Spleen (tissue), 11 donors: ENCODE measurements around the gene CPO. TPM values are rescaled to one million over a fixed set of nuclear protein-coding genes. Genes with fewer than 3 reads are reported as not detected.

Experiments used
- DNase-seq: peaks from one replicate; pipeline ENCODE4 v3.0.0-alpha.2; 2020
- H3K27ac ChIP-seq, 8 donors: fragments of 200-600 bp; sonication (generic) in 7 of 8; 1 replicate in 4 of 8; 2 replicates in 4 of 8; pipeline versions ENCODE4 v1.5.0 to v1.8.0; 2016 to 2021; ENCODE audit warnings: inconsistent platforms in 4 of 8, mild to moderate bottlenecking in 4 of 8, moderate library complexity in 1 of 8
- H3K27me3 ChIP-seq, 7 donors: fragments of 200-600 bp; sonication (generic) in 6 of 7; replicated peaks in 1 of 7; 1 replicate in 4 of 7; 2 replicates in 3 of 7; pipeline versions ENCODE4 v1.5.0 to v1.8.0; 2016 to 2021; ENCODE audit warnings: inconsistent platforms in 3 of 7, mild to moderate bottlenecking in 1 of 7
- H3K36me3 ChIP-seq, 6 donors: fragments of 200-600 bp; sonication (generic) in 5 of 6; 1 replicate in 4 of 6; 2 replicates in 2 of 6; pipeline versions ENCODE4 v1.5.0 to v1.8.0; 2016 to 2021; ENCODE audit warnings: inconsistent platforms in 2 of 6
- H3K4me1 ChIP-seq, 6 donors: fragments of 200-600 bp; sonication (generic) in 5 of 6; 1 replicate in 3 of 6; 2 replicates in 3 of 6; pipeline versions ENCODE4 v1.5.0 to v1.8.0; 2016 to 2021; ENCODE audit warnings: inconsistent platforms in 3 of 6
- H3K4me3 ChIP-seq, 8 donors: fragments of 200-600 bp; sonication (generic) in 7 of 8; 1 replicate in 4 of 8; 2 replicates in 4 of 8; pipeline versions ENCODE4 v1.5.0 to v1.8.0; 2016 to 2021; ENCODE audit warnings: inconsistent platforms in 4 of 8, mild to moderate bottlenecking in 4 of 8, moderate library complexity in 2 of 8
- H3K9me3 ChIP-seq, 8 donors: fragments of 200-600 bp; sonication (generic) in 7 of 8; 1 replicate in 4 of 8; 2 replicates in 4 of 8; pipeline versions ENCODE4 v1.5.0 to v1.8.0; 2016 to 2021; ENCODE audit warnings: inconsistent platforms in 4 of 8
- POLR2A ChIP-seq, 3 donors: fragments of 450-650 bp; IDR thresholded peaks; one replicate each; pipeline ENCODE4 v1.5.1; 2017; ENCODE audit warnings: antibody characterized with exemption in 3 of 3, mild to moderate bottlenecking in 1 of 3
- POLR2AphosphoS5 ChIP-seq, 3 donors: sonication (generic); formaldehyde crosslinking; IDR thresholded peaks; one replicate each; pipeline ENCODE4 v1.5.1; 2017; ENCODE audit warnings: antibody characterized with exemption in 3 of 3
- WGBS, 5 donors: extraction: QIAGEN DNeasy Blood & Tissue Kit in 3 of 5; methylation state at CpG; one replicate each; pipeline versions ENCODE4 v1.1.5 to v1.1.7; 2013 to 2018; 5-methylcytosine and 5-hydroxymethylcytosine counted together
- intact Hi-C: fragments of 100-400 bp; cut with DNase I; formaldehyde crosslinking; loops from one replicate; pipeline ENCODE4 v1.15.0; 2023; ENCODE audit warnings: low total_unique reads
- polyA plus RNA-seq, 3 donors: library from polyadenylated mRNA; stranded (reverse); fragments of 200-250 nt; gene quantifications; one replicate each; pipeline ENCODE4 v1.2.1, GENCODE V29; 2013
- total RNA-seq, 7 donors: library from RNA; depleted of rRNA in 3 of 7; stranded (reverse); fragments of >200 nt in 3 of 7; fragmentation: NEBNext Ultra II Directional in 4 of 7; extraction: Animal tissue kit (Norgen Biotek cat#: 25700) in 4 of 7; gene quantifications; one replicate each; pipeline versions ENCODE4 v1.1.0 to v1.2.1, GENCODE V29; 2016 to 2021
- TF ChIP-seq, protein P1 (sequence below), 11 experiments: fragments of 200-600 bp in 7 of 11; fragments of 450-650 bp in 4 of 11; sonication (generic) in 4 of 11; IDR thresholded peaks in 8 of 11; conservative IDR thresholded peaks in 3 of 11; 1 replicate in 7 of 11; 2 replicates in 4 of 11; pipeline versions ENCODE4 v1.4.0 to v1.8.0; 2016 to 2021; ENCODE audit warnings: antibody characterized with exemption in 11 of 11, inconsistent platforms in 4 of 11, mild to moderate bottlenecking in 1 of 11
- donor health status: healthy with polysubstance abuse.
- donor health status: DM: no; HTN: no; CAD: no; lungs with moderate emphysema.
- donor health status: DM: no; HTN: no; CAD: no.
- donor health status: Bipolar disorder and iron deficiency.
- donor health status: healthy.
- donor health status: DM: no; HTN: no; CAD: no.
- donor health status: DM: yes; HTN: yes; CAD: no.

CPO gene
- total and polyA plus RNA-seq, 10 donors, result 0.10 to 0.28 (median 0.15) TPM; not detected in 6

- intact Hi-C loops, result loop anchor here (10.0 kb wide), 1 partner anchor 177 kb away; no protein-coding TSS in a partner anchor
- H3K36me3 ChIP-seq, result no peaks in the 10 kb centered on the region
- peak; percentile 79 for DNase-seq
- whole genome bisulfite sequencing, 5 donors, result 43 to 58% (median 52%) methylated on average over 8 of the region's 8 CpGs
- H3K4me3 ChIP-seq, result no peak overlapping the region
- H3K27ac ChIP-seq, result peak overlapping the region in 3 of 8 donors; percentile 32 to 55 (median 44)
- H3K9me3 ChIP-seq, result no peaks in the 10 kb centered on the region
- peaks cover 0 to 36% (median 17%) of the 10 kb centered on the region in 6 donors for H3K4me1 ChIP-seq
- no peaks in the 10 kb centered on the region for H3K27me3 ChIP-seq
- TF ChIP-seq POLR2AphosphoS5 (IDR thresholded peaks at IDR 0.05), result no peak
- TF ChIP-seq, protein P1, sequence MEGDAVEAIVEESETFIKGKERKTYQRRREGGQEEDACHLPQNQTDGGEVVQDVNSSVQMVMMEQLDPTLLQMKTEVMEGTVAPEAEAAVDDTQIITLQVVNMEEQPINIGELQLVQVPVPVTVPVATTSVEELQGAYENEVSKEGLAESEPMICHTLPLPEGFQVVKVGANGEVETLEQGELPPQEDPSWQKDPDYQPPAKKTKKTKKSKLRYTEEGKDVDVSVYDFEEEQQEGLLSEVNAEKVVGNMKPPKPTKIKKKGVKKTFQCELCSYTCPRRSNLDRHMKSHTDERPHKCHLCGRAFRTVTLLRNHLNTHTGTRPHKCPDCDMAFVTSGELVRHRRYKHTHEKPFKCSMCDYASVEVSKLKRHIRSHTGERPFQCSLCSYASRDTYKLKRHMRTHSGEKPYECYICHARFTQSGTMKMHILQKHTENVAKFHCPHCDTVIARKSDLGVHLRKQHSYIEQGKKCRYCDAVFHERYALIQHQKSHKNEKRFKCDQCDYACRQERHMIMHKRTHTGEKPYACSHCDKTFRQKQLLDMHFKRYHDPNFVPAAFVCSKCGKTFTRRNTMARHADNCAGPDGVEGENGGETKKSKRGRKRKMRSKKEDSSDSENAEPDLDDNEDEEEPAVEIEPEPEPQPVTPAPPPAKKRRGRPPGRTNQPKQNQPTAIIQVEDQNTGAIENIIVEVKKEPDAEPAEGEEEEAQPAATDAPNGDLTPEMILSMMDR (IDR thresholded peaks at IDR 0.05 in 8 of 11, conservative IDR thresholded peaks at IDR 0.05 in 3 of 11), result peak in 9 of 11 experiments; percentile 43 to 80 (median 65)
- no peak for TF ChIP-seq POLR2A (IDR thresholded peaks at IDR 0.05)
Observed at GRCh38 chr2:206981739-206982340, 42.5 kb downstream of the CPO start.

- no peak for DNase-seq
- H3K4me1 ChIP-seq, result peaks cover 0 to 36% (median 17%) of the 10 kb centered on the region in 6 donors
- intact Hi-C loops, result loop anchor here (10.0 kb wide), 1 partner anchor 178 kb away; no protein-coding TSS in a partner anchor
- H3K27ac ChIP-seq, result peak overlapping the region in 5 of 8 donors; percentile 29 to 55 (median 44)
- H3K27me3 ChIP-seq, result no peaks in the 10 kb centered on the region
- H3K9me3 ChIP-seq, result no peaks in the 10 kb centered on the region
- 64 to 74% (median 69%) methylated on average over 8 of the region's 8 CpGs for WGBS, 5 donors
- no peak for TF ChIP-seq POLR2A (IDR thresholded peaks at IDR 0.05)
- TF ChIP-seq, protein P1 (IDR thresholded peaks at IDR 0.05 in 8 of 11, conservative IDR thresholded peaks at IDR 0.05 in 3 of 11), result no peak
- TF ChIP-seq POLR2AphosphoS5 (IDR thresholded peaks at IDR 0.05), result no peak
- no peaks in the 10 kb centered on the region for H3K36me3 ChIP-seq
- H3K4me3 ChIP-seq, result no peak overlapping the region
Observed at GRCh38 chr2:206982360-206982955, 43.1 kb downstream of the CPO start.

GRCh38 chr2:206983161-206983859 is 44.0 kb downstream of the CPO start:
- WGBS, 5 donors, result 62 to 80% (median 70%) methylated on average over 5 of the region's 5 CpGs
- Histone ChIP-seq H3K27ac (peak overlapping the region in 5 of 8 donors; percentile 29 to 55 (median 44)), H3K9me3 (no peaks in the 10 kb centered on the region), H3K4me3 (no peak overlapping the region), H3K36me3 (no peaks in the 10 kb centered on the region), H3K27me3 (no peaks in the 10 kb centered on the region), H3K4me1 (peaks cover 0 to 36% (median 17%) of the 10 kb centered on the region in 6 donors)
- intact Hi-C loops, result loop anchor here (10.0 kb wide), 1 partner anchor 179 kb away; no protein-coding TSS in a partner anchor
- TF ChIP-seq, protein P1 (IDR thresholded peaks at IDR 0.05 in 8 of 11, conservative IDR thresholded peaks at IDR 0.05 in 3 of 11), result no peak
- TF ChIP-seq POLR2AphosphoS5 (IDR thresholded peaks at IDR 0.05) (no peak), POLR2A (IDR thresholded peaks at IDR 0.05) (no peak)
- no peak for DNase-seq
